ENCODE data around the gene FBXO46. TPM values are rescaled to one million over a fixed set of nuclear protein-coding genes. Genes with fewer than 3 reads are reported as not detected.

Gene FBXO46
- total and polyA plus RNA-seq, 2 of the 4 experiments (the other 2 are of a cell fraction), result 3.0 to 6.8 TPM

GRCh38 chr19:45778010-45778661, 47.4 kb upstream of the FBXO46 start:
- Histone ChIP-seq H3K18ac (ENCODE audit: low read depth, low read length) (no peak overlapping the region), H3K79me1 (ENCODE audit: low read depth in 1 of 2, low read length in 2 of 2) (peaks cover 19 to 55% of the 10 kb centered on the region in 2 experiments), H3K14ac (replicated peaks; ENCODE audit: low read depth, low read length) (no peak overlapping the region), H2AFZ (replicated peaks; ENCODE audit: low read length, poor library complexity) (no peak overlapping the region), H4K91ac (ENCODE audit: insufficient read depth, low read depth, low read length) (no peak overlapping the region), H3K56ac (ENCODE audit: extremely low read depth, insufficient read depth, low read length) (no peak overlapping the region), H3K4me1 (ENCODE audit: control insufficient read depth, insufficient read depth, low read length) (peaks cover 18% of the 10 kb centered on the region), H3K4me2 (ENCODE audit: low read depth, low read length) (no peak overlapping the region), H4K5ac (ENCODE audit: low read depth, low read length) (no peak overlapping the region), H2BK5ac (ENCODE audit: low read depth, low read length, poor library complexity, severe bottlenecking) (no peak overlapping the region), H3K36me3 (ENCODE audit: control insufficient read depth, insufficient read depth, low read length) (peaks cover 33% of the 10 kb centered on the region), H2BK120ac (ENCODE audit: low read depth, low read length) (no peak overlapping the region), H3K23ac (ENCODE audit: low read depth, low read length) (no peak overlapping the region), H4K20me1 (ENCODE audit: insufficient read depth, low read length) (peaks cover 30% of the 10 kb centered on the region), H4K8ac (ENCODE audit: low read depth in 2 of 2, low read length in 2 of 2) (no peak overlapping the region), H3K9me1 (ENCODE audit: insufficient read depth, low read length) (peaks cover 10% of the 10 kb centered on the region), H2BK20ac (ENCODE audit: low read depth, low read length) (no peak overlapping the region), H3K27ac (ENCODE audit: insufficient read depth, low read length) (no peak overlapping the region), H3K9ac (ENCODE audit: low read depth, low read length) (no peak overlapping the region), H3K4ac (ENCODE audit: low read depth, low read length) (no peak overlapping the region), H2AK5ac (ENCODE audit: low read depth, low read length) (no peak overlapping the region), H2BK15ac (ENCODE audit: low read depth, low read length) (no peak overlapping the region), H3K27me3 (ENCODE audit: control insufficient read depth, insufficient read depth, low read length) (no peaks in the 10 kb centered on the region), H3K4me3 (ENCODE audit: insufficient read depth, low read depth, low read length) (no peak overlapping the region), H3K9me3 (ENCODE audit: control insufficient read depth, insufficient read depth, low read length) (no peaks in the 10 kb centered on the region), H2AK9ac (replicated peaks; ENCODE audit: low read depth, low read length, poor library complexity) (no peak overlapping the region)
- TF ChIP-seq CHD1 (IDR thresholded peaks at IDR 0.05; ENCODE audit: low read depth, low read length) (no peak), MAFK (IDR thresholded peaks at IDR 0.05; ENCODE audit: low read depth, low read length) (no peak), RAD21 (IDR thresholded peaks at IDR 0.05; ENCODE audit: low read length) (no peak), RFX5 (IDR thresholded peaks at IDR 0.05; ENCODE audit: low read depth, low read length) (no peak), MXI1 (IDR thresholded peaks at IDR 0.05; ENCODE audit: borderline replicate concordance, low read depth, low read length) (no peak), BHLHE40 (IDR thresholded peaks at IDR 0.05; ENCODE audit: low read depth, low read length) (no peak), RCOR1 (IDR thresholded peaks at IDR 0.05; ENCODE audit: insufficient replicate concordance, low read length) (no peak), USF2 (IDR thresholded peaks at IDR 0.05; ENCODE audit: low read depth, low read length) (no peak), CEBPB (IDR thresholded peaks at IDR 0.05; ENCODE audit: low read depth, low read length) (no peak), SMC3 (IDR thresholded peaks at IDR 0.05; ENCODE audit: low read depth, low read length) (no peak), MAZ (IDR thresholded peaks at IDR 0.05; ENCODE audit: borderline replicate concordance, low read depth, low read length) (no peak), POLR2A (IDR thresholded peaks at IDR 0.05; ENCODE audit: low read depth, low read length) (no peak), NFE2L2 (IDR thresholded peaks at IDR 0.05; ENCODE audit: low read depth, low read length) (no peak), FOS (IDR thresholded peaks at IDR 0.05; ENCODE audit: low read depth, low read length) (no peak)
- TF ChIP-seq, protein P1, sequence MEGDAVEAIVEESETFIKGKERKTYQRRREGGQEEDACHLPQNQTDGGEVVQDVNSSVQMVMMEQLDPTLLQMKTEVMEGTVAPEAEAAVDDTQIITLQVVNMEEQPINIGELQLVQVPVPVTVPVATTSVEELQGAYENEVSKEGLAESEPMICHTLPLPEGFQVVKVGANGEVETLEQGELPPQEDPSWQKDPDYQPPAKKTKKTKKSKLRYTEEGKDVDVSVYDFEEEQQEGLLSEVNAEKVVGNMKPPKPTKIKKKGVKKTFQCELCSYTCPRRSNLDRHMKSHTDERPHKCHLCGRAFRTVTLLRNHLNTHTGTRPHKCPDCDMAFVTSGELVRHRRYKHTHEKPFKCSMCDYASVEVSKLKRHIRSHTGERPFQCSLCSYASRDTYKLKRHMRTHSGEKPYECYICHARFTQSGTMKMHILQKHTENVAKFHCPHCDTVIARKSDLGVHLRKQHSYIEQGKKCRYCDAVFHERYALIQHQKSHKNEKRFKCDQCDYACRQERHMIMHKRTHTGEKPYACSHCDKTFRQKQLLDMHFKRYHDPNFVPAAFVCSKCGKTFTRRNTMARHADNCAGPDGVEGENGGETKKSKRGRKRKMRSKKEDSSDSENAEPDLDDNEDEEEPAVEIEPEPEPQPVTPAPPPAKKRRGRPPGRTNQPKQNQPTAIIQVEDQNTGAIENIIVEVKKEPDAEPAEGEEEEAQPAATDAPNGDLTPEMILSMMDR (conservative IDR thresholded peaks at IDR 0.05; ENCODE audit: low read depth, low read length), result no peak
- TF ChIP-seq, protein P2, sequence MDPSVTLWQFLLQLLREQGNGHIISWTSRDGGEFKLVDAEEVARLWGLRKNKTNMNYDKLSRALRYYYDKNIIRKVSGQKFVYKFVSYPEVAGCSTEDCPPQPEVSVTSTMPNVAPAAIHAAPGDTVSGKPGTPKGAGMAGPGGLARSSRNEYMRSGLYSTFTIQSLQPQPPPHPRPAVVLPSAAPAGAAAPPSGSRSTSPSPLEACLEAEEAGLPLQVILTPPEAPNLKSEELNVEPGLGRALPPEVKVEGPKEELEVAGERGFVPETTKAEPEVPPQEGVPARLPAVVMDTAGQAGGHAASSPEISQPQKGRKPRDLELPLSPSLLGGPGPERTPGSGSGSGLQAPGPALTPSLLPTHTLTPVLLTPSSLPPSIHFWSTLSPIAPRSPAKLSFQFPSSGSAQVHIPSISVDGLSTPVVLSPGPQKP (IDR thresholded peaks at IDR 0.05; ENCODE audit: borderline replicate concordance, low read depth, low read length), result no peak
- BruUV-seq (replicated peaks), result no TSS peak
- WGBS, 2 experiments (ENCODE audit: extremely low coverage in 2 of 2, insufficient read length in 1 of 2), result 98% methylated on average over 13 of the region's 28 CpGs; no CpG with 5 or more reads in 1 of the 2 experiments
- CTCF ChIA-PET, result interaction anchor here (0.6 kb wide), 1 partner anchor 9 kb away, joined by 6 read pairs; the partner anchor contains the start of gene SIX5
- in situ Hi-C loops (cut with MboI; ENCODE audit: low sequenced_read_pairs), result no loop called here
- POLR2A ChIA-PET (ENCODE audit: unreplicated experiment), result no interaction called here
- intact Hi-C loops (cut with micrococcal nuclease), result no loop called here
- DNase-seq (no peak), ATAC-seq (ENCODE audit: low read depth) (no peak)
- dilution Hi-C loops (cut with HindIII; ENCODE audit: low sequenced_read_pairs, unreplicated experiment), result no loop called here

Data from IMR-90 (cell line).